Ovary (tissue), 3 donors: ENCODE results near the gene TRMO.

Source experiments
- CTCF ChIP-seq, 3 donors: fragments of 450-650 bp in 2 of 3; fragments of 200-600 bp in 1 of 3; IDR thresholded peaks; one replicate each; pipeline versions ENCODE4 v1.5.1 to v1.8.0; 2016 to 2022; ENCODE audit warnings: antibody characterized with exemption in 3 of 3, mild to moderate bottlenecking in 1 of 3
- EP300 ChIP-seq: sonication (generic); formaldehyde crosslinking; IDR thresholded peaks from one replicate; pipeline ENCODE4 v1.6.1; 2017; ENCODE audit warnings: antibody characterized with exemption
- POLR2A ChIP-seq: fragments of 450-650 bp; IDR thresholded peaks from one replicate; pipeline ENCODE4 v1.6.1; 2017; ENCODE audit warnings: antibody characterized with exemption, mild to moderate bottlenecking, moderate library complexity
- donor health status: DM: no; HTN: no; CAD: no.

- TF ChIP-seq CTCF (IDR thresholded peaks at IDR 0.05) (no peak), POLR2A (no peak), EP300 (no peak)
Measured at GRCh38 chr9:97903177-97903576, 19.1 kb downstream of the TRMO start.
